GM06990 (cell line): ENCODE results near the gene RFC2.
A peak's percentile ranks its signal among the peaks of the same experiment; 100 is the strongest.

Experiments
- DNase-seq: peaks from one replicate; pipeline ENCODE4 v3.0.0-alpha.2; 2011; ENCODE audit not compliant: insufficient read length; ENCODE audit errors: extremely low read depth
- H3K27me3 ChIP-seq: replicated peaks from 2 replicates; pipeline ENCODE4 v1.6.0; 2011; ENCODE audit warnings: low read length; ENCODE audit not compliant: control insufficient read depth, insufficient read depth
- H3K36me3 ChIP-seq: 2 replicates; pipeline ENCODE4 v1.5.1; 2011; ENCODE audit warnings: low read length; ENCODE audit not compliant: control insufficient read depth, insufficient read depth
- H3K4me3 ChIP-seq: replicated peaks from 2 replicates; pipeline ENCODE4 v1.5.1; 2011; ENCODE audit warnings: low read depth, mild to moderate bottlenecking, control low read depth, low read length
- CTCF ChIP-seq: IDR thresholded peaks from 2 replicates; pipeline ENCODE4 v1.5.1; 2011; ENCODE audit warnings: low read length, control low read depth, mild to moderate bottlenecking, inconsistent platforms; ENCODE audit not compliant: insufficient read depth, poor library complexity, severe bottlenecking

RFC2 gene

GRCh38 chr7:74254129-74254857 is at the start of gene RFC2:
Gene RFC2 (minus strand): TSS chr7:74254399. CDS start chr7:74254383, 16 bp downstream.
- H3K36me3 ChIP-seq = peaks cover 10% of the 10 kb centered on the region
- peak; percentile 99 for DNase-seq
- no peak for TF ChIP-seq CTCF
- no peaks in the 10 kb centered on the region for H3K27me3 ChIP-seq
- H3K4me3 ChIP-seq = peak within 1 kb of the TSS; percentile 92

- TF ChIP-seq CTCF = no peak
- DNase-seq = no peak
- H3K4me3 ChIP-seq = no peak overlapping the region
Observed at GRCh38 chr7:74302745-74303221, 48.6 kb upstream of the RFC2 start.

GRCh38 chr7:74300926-74301325 is 46.7 kb upstream of the RFC2 start:
- H3K27me3 ChIP-seq = no peaks in the 10 kb centered on the region
- peaks cover 2% of the 10 kb centered on the region for H3K36me3 ChIP-seq
- no peak for DNase-seq
- no peak overlapping the region for H3K4me3 ChIP-seq
- TF ChIP-seq CTCF = no peak

More at GRCh38 chr7:74302745-74303221, 48.6 kb upstream of the RFC2 start:
- Histone ChIP-seq H3K27me3 (no peaks in the 10 kb centered on the region), H3K36me3 (no peaks in the 10 kb centered on the region)

- Histone ChIP-seq H3K36me3 (peaks cover 2% of the 10 kb centered on the region), H3K4me3 (no peak overlapping the region), H3K27me3 (no peaks in the 10 kb centered on the region)
- no peak for TF ChIP-seq CTCF
- no peak for DNase-seq
Observed at GRCh38 chr7:74299401-74299800, 45.2 kb upstream of the RFC2 start.

GRCh38 chr7:74297516-74298233 is 43.5 kb upstream of the RFC2 start:
- Histone ChIP-seq H3K27me3 (no peaks in the 10 kb centered on the region), H3K4me3 (no peak overlapping the region), H3K36me3 (peaks cover 2% of the 10 kb centered on the region)
- no peak for DNase-seq
- TF ChIP-seq CTCF = no peak
